SIG-M5 treated with dmso at 0.1 percent for 504 hours (cell line): ENCODE measurements around the gene ARFRP1.
"Not testable (repeated sequence)": the region's sequence is repeated elsewhere in the genome, so short reads cannot be mapped to it uniquely, and the experiment has no call there.

Experiments
- DNase-seq: peaks from one replicate; lab custom pipeline; 2025; ENCODE audit not compliant: unreplicated experiment; lab: John Stamatoyannopoulos, UW

Gene ARFRP1

DNA sequence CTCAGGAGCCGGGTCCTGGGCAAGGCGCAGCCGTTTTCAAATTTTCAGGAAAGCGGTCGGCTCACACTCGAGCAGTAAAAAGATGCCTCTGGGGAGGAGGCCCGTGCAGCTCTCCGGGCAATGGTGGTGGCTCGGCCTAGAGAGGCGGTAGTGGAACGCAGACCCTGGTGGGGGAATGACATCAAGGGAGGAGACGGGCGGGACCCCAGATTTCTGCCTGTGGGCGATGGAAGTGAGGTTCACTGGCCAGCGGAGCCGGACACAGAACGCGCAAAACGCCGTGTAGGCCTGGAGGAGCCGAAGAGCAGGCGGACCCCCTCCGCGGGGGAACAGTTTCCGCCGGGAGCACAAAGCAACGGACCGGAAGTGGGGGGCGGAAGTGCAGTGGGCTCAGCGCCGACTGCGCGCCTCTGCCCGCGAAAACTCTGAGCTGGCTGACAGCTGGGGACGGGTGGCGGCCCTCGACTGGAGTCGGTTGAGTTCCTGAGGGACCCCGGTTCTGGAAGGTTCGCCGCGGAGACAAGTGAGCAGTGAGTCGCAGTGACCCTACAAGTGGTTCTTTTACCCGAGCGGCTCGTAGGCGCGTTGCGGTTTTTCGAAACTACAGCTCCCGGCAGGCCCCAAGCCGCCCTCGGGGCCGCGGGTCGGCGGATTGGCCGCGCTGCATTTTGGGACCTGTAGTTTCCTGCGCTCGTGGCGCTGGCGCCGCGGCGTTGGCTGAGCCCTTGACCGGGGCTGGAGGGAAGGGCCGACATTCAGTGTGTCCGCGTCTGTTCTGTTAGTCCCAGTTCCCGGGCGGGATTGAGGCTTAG lies 49.6 kb downstream of the ARFRP1 start, which contains the start of gene RTEL1:
Gene RTEL1 (plus strand): TSS at position 376 of the 812 bp plus-strand sequence. CDS start 1,091 bp downstream, outside the sequence.
- DNase-seq, result peak; percentile 83

DNA sequence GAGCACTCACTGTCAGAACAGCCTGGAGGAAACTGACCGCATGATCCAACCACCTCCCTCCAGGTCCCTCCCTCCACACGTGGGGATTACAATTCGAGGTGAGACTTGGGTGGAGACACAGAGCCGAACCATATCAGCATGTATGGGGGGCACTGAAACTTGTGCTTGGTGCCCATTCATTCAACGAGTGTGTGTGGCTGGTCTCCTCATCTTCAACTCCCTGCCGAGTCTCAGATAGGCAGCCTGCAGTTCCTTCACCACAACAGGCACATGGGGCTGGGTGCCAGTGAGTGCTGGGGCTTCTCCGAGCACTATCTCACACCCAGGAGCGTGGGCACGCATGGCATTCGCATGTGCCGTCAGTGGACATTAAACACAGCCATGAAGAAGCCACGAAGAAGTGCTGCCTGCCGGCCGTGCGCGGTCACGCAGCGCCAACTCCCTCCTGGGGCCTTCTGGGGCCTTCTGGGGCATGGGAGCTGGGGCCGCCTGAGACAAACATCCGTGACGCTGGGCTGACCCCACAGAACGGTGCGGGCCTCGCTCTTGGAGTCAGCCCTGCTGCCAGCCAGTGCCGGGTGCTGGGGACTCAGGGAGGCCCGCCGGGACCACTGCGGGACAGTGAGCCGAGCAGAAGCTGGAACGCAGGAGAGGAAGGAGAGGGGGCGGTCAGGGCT lies 50.4 kb downstream of the ARFRP1 start:
- DNase-seq, result no peak

DNA sequence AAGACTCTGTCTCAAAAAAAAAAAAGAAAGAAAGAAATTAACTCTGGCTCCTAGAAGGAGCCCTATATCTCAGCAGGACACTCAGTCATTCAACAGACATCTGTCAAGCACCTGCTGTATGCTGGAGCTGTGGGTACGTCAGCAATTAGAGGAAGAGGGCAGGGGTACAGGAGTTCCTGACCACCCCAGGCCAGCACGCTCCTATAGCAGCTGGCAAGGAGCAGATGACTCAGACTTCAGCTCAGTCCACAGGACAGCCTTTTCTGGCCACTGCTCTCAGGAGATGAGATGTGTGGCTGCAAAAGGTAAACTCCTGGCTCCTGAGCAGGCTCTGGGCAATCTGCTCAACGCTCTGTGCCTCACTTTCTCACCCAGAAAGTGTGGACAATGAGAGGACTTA lies 51.3 kb downstream of the ARFRP1 start:
- DNase-seq, result no peak

DNA sequence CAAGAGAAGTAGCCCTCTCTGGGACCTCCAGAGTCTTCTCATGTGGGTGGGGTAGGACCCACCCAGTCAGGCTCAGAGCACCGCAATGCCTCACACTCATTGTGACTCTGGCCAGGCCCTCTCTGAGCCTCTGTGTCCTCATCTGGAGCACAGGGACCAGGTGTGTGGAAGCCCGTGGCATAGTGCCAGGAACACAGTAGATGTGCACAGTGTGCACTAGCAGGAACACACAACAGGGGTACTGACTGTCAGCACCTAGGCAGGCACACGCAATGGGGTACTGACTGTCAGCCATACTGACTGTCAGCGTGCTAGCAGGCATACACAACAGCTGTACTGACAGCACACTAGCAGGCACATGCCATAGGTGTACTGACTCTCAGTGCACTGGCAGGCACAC lies 52.5 kb downstream of the ARFRP1 start:
- no peak for DNase-seq

DNA sequence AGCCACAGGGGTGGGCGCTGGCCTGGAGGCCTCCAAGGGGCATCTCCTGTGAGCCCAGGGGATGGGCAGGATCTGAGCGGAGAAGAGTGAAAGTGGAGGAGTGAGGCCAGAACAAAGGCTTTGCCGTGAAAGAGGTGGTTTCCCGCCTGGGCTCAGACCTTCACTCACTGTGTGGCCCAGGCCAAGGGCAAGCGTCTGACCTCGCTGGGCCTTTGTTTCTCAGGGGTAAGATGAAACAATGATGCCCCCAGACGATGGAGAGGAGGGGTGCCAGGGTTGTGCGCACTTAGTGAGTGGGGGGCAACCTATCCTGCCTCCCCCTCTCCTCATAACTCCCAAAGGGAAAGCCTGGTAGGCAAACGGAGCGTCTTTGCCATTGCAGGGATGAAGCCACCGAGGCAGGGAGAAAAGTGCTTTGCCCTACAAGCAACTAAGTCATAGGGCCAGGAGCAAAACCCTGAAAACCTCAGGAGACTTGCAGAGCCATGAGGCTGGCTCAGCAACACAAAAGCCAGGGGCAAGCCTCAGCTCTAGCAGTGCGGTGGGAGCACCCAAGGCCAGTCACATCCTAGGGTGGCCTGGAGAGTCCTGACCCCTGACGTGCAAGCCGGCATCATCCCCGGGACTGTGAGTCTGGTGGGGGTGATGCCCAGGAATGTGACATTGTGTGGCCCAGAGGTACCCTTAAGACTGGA lies 53.7 kb downstream of the ARFRP1 start:
- no peak for DNase-seq

DNA sequence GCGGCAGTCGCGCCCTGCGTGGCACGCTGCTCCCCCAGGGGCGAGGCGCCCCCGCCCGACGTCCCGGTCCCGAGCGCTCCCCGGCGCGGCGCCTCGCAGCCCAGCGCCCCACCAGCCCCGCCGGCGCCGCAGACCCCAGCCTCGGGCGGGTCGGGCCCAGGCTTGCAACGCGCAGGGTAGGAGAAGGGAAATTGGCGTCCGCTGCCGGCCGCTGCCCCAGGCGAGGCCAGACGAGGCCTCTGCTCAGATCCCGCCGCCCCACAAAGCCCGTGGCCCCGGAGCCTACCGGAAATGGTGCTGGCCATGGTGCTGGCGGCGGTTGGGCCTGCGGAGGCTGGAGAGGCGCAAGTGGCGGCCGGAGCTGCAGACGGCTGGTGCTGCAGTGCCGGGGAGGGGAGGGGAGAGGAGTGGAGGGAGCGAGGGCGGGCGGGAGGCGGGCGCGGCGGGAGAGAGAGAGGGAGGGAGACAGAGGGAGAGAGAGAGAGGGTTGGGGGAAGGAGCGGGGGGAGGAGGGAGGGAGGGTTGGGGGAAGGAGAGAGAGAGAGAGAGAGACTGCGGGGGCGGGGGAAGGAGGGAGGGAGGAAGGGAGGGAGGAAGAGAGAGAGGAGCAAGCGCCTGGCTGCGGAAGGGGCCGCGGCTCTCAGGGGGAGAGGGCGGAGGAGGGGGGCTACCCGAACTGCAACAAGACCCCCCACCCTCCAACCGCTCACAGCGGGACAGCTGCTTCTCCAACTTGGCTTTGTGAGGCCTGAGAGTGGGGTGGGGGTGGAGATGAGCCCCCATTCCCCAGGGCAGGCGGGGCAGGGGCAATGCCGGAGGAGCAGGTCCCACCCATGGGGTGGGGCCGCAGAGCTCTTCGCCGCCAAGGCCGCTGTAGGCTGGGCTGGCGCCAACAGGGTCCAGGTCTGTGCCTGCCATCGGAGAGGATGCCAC lies 54.5 kb downstream of the ARFRP1 start, which contains the start of gene STMN3:
Gene STMN3 (minus strand): TSS at position 384 of the 933 bp plus-strand sequence. CDS start 79 bp downstream, at position 305.
- peak; percentile 81 for DNase-seq

DNA sequence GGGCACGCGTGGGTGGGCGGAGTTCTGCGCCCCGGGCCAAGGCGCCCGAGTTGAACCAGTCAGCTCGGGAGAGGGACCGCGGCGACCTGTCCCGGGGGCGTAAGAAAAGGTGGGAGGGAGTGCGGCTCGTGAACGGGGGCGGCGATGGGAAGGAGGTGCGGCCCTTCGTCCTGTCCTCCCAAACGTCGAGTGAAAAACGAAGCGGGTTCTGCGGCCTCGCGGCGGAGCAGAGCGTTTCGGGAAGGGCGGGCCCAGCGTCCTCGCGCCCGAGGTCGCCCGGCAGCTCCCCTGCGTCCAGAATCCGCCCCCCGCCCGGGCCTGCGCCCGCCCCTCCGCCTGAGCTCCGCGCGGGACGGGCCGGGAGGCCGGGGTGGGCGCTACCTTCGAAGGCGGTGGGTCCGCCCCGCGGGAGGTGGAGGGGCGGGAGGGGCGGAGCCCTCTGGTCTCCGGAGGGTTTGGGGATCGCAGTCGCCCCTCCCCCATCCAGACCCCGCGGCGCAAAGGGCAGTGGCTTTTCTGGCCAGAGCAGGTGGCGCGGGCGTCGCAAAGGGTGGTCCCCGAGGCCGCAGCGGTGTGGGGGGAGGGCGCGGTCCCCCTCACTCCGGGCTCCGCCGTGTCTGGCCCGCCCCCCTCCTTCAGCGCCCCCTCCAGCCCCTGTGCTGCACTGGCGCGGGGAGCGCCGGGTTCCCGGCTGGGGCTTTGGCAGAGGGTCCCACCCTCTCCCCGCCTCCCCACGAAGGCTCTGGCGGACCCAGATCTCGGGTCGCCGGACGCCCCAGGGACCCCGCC lies 55.4 kb downstream of the ARFRP1 start:
- DNase-seq, result no peak

DNA sequence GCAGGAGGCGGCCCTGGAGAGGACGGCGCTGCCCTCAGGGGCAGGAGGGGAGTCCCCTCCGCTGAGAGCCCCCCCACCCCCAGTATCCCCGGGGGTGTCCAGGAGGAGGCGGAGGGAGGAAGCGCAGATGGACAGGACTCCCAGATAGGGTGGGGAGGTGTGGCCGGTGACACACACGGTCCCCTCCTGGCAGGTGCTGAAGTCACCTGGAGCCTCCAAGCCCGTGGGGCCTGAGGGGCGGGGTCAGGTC lies 55.9 kb downstream of the ARFRP1 start:
- DNase-seq, result no peak

DNA sequence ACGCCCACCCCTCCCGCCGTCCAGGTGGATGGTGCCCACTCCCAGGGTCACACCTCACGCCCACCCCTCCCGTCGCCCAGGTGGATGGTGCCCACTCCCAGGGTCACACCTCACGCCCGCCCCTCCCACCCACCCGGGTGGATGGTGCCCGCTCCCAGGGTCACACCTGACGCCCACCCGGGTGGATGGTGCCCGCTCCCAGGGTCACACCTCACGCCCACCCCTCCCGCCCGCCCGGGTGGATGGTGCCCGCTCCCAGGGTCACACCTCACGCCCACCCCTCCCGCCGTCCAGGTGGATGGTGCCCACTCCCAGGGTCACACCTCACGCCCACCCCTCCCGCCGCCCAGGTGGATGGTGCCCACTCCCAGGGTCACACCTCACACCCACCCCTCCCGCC lies 57.3 kb downstream of the ARFRP1 start:
- DNase-seq, result not testable (repeated sequence)

DNA sequence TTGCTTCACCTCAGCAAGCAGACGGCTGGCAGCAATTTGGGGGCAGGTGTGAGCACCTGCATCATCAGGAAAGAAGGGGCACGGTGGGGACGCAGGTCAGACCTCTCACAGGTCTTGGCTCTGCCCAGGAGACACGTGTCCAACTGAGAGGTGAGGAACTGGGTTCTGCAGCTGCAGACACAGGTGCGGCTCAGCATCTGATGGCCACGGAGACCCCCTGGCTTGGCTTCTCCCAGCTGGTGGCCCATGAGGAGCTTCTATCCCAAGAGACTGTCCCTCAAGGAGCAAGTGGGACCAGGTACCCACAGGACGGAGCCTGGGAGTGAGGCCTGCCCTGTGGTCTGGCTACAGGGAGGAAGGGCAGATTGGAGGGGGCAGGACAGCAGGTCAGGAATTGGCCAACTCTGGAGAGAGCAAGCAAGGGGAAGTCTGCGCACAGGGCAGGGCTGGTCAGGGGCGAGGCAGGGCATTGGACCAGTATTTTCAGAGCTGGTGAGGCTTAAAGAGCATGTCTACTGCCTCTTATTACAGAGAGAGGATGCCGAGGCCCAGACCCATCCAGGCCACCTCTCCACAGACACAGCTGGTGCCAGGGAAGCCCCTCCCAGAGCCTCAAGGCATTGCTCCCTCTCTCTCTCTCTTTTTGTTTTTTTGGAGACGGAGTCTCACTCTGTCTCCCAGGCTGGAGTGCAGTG lies 58.7 kb downstream of the ARFRP1 start:
- DNase-seq, result no peak
